Panc1 (cell line): ENCODE measurements around the gene ZDHHC8.

ENCODE experiments used
- POLR2AphosphoS5 ChIP-seq: IDR thresholded peaks from 2 replicates; pipeline ENCODE4 v1.6.1; 2012; ENCODE audit warnings: mild to moderate bottlenecking, low read depth, low read length, moderate library complexity
- TCF7L2 ChIP-seq: IDR thresholded peaks from 2 replicates; pipeline ENCODE4 v1.6.1; 2011; ENCODE audit warnings: mild to moderate bottlenecking, low read depth, low read length, inconsistent platforms
- TF ChIP-seq, protein P1 (sequence below): fragments of 450-650 bp; IDR thresholded peaks from 2 replicates; pipeline ENCODE4 v1.5.1; 2017; ENCODE audit warnings: mild to moderate bottlenecking
- TF ChIP-seq, protein P2 (sequence below), 2 experiments: IDR thresholded peaks; 2 replicates each; pipeline ENCODE4 v1.6.1; 2011 to 2012; ENCODE audit warnings: low read depth in 2 of 2, control low read depth in 1 of 2, low read length in 1 of 2, mild to moderate bottlenecking in 1 of 2, moderate library complexity in 1 of 2; ENCODE audit not compliant: insufficient read depth in 1 of 2

DNA sequence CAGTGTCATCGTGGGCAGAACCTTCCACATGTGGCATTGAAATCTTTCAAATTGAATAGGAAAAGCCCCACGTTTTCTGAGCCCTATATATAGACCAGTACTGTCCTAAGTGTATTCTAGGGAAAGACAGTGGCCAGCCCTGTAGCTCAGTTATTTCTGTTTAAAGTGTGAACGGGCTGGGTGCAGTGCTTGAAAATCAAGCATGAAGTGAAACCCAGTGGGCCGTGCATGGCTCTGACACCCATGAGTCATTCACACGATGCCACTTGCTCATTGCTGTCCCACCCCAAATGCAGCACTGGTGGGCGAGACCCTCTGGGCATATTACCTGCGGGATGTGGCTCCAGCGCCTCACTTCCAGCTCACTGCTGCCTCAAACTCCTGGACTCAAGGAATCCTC lies 49.0 kb downstream of the ZDHHC8 start:
- TF ChIP-seq, protein P1, sequence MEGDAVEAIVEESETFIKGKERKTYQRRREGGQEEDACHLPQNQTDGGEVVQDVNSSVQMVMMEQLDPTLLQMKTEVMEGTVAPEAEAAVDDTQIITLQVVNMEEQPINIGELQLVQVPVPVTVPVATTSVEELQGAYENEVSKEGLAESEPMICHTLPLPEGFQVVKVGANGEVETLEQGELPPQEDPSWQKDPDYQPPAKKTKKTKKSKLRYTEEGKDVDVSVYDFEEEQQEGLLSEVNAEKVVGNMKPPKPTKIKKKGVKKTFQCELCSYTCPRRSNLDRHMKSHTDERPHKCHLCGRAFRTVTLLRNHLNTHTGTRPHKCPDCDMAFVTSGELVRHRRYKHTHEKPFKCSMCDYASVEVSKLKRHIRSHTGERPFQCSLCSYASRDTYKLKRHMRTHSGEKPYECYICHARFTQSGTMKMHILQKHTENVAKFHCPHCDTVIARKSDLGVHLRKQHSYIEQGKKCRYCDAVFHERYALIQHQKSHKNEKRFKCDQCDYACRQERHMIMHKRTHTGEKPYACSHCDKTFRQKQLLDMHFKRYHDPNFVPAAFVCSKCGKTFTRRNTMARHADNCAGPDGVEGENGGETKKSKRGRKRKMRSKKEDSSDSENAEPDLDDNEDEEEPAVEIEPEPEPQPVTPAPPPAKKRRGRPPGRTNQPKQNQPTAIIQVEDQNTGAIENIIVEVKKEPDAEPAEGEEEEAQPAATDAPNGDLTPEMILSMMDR: 0 out of 2 replicates have a peak, but pooled peaks have one; percentile 16
- TF ChIP-seq POLR2AphosphoS5: no peak
- no peak for TF ChIP-seq TCF7L2
- TF ChIP-seq, protein P2, sequence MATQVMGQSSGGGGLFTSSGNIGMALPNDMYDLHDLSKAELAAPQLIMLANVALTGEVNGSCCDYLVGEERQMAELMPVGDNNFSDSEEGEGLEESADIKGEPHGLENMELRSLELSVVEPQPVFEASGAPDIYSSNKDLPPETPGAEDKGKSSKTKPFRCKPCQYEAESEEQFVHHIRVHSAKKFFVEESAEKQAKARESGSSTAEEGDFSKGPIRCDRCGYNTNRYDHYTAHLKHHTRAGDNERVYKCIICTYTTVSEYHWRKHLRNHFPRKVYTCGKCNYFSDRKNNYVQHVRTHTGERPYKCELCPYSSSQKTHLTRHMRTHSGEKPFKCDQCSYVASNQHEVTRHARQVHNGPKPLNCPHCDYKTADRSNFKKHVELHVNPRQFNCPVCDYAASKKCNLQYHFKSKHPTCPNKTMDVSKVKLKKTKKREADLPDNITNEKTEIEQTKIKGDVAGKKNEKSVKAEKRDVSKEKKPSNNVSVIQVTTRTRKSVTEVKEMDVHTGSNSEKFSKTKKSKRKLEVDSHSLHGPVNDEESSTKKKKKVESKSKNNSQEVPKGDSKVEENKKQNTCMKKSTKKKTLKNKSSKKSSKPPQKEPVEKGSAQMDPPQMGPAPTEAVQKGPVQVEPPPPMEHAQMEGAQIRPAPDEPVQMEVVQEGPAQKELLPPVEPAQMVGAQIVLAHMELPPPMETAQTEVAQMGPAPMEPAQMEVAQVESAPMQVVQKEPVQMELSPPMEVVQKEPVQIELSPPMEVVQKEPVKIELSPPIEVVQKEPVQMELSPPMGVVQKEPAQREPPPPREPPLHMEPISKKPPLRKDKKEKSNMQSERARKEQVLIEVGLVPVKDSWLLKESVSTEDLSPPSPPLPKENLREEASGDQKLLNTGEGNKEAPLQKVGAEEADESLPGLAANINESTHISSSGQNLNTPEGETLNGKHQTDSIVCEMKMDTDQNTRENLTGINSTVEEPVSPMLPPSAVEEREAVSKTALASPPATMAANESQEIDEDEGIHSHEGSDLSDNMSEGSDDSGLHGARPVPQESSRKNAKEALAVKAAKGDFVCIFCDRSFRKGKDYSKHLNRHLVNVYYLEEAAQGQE (IDR thresholded peaks at IDR 0.05; ENCODE audit: insufficient read depth in 1 of 2, low read depth in 2 of 2, low read length in 1 of 2): no peak
